Hepatocyte (in vitro differentiated cells): Measurements from ENCODE around the gene PLXNA2. TPM values are rescaled to one million over a fixed set of nuclear protein-coding genes. Genes with fewer than 3 reads are reported as not detected.

Experiments used
- DNase-seq: peaks from one replicate; pipeline ENCODE4 v3.0.0-alpha.2; 2016; ENCODE audit warnings: low spot score
- H2AFZ ChIP-seq: fragments of 200-600 bp; sonication (generic); 2 replicates; pipeline ENCODE4 v1.6.0; 2016; ENCODE audit warnings: antibody characterized with exemption, mild to moderate bottlenecking
- H3K27ac ChIP-seq: fragments of 200-600 bp; sonication (generic); 2 replicates; pipeline ENCODE4 v1.5.1; 2016; ENCODE audit warnings: mild to moderate bottlenecking
- H3K27me3 ChIP-seq: fragments of 200-600 bp; sonication (generic); 2 replicates; pipeline ENCODE4 v1.6.1; 2016
- H3K36me3 ChIP-seq: fragments of 200-600 bp; sonication (generic); replicated peaks from 2 replicates; pipeline ENCODE4 v1.5.1; 2016; ENCODE audit warnings: low read depth; ENCODE audit not compliant: insufficient read depth
- H3K4me1 ChIP-seq: fragments of 200-600 bp; sonication (generic); 2 replicates; pipeline ENCODE4 v1.5.1; 2016; ENCODE audit warnings: mild to moderate bottlenecking, moderate library complexity; ENCODE audit not compliant: insufficient read depth
- H3K4me2 ChIP-seq: fragments of 200-600 bp; sonication (generic); 2 replicates; pipeline ENCODE4 v1.6.0; 2016
- H3K4me3 ChIP-seq: fragments of 200-600 bp; sonication (generic); 2 replicates; pipeline ENCODE4 v1.5.1; 2016; ENCODE audit warnings: mild to moderate bottlenecking
- H3K79me2 ChIP-seq: fragments of 200-600 bp; sonication (generic); 2 replicates; pipeline ENCODE4 v1.6.0; 2017; ENCODE audit warnings: mild to moderate bottlenecking
- H3K9me2 ChIP-seq: fragments of 200-600 bp; sonication (generic); replicated peaks from 2 replicates; pipeline ENCODE4 v1.6.0; 2017; ENCODE audit warnings: mild to moderate bottlenecking; ENCODE audit not compliant: insufficient read depth
- H3K9me3 ChIP-seq: fragments of 200-600 bp; sonication (generic); 2 replicates; pipeline ENCODE4 v1.5.1; 2016; ENCODE audit warnings: low read depth, mild to moderate bottlenecking
- H4K20me1 ChIP-seq: fragments of 200-600 bp; sonication (generic); 2 replicates; pipeline ENCODE4 v1.6.0; 2016; ENCODE audit warnings: mild to moderate bottlenecking; ENCODE audit not compliant: insufficient read depth, poor library complexity, severe bottlenecking
- EZH2 ChIP-seq: fragments of 200-600 bp; sonication (generic); IDR thresholded peaks from 2 replicates; pipeline ENCODE4 v1.6.1; 2016; ENCODE audit warnings: antibody characterized with exemption, mild to moderate bottlenecking, borderline replicate concordance
- EZH2phosphoT487 ChIP-seq: fragments of 200-600 bp; sonication (generic); IDR thresholded peaks from one replicate; pipeline ENCODE4 v1.6.1; 2018; ENCODE audit warnings: antibody characterized with exemption, mild to moderate bottlenecking, low read depth, moderate library complexity; ENCODE audit not compliant: unreplicated experiment, severe bottlenecking
- WGBS: methylation state at CpG from one replicate; pipeline ENCODE4 v1.1.6; 2016; ENCODE audit warnings: low lambda C conversion rate; ENCODE audit errors: missing lambda C conversion rate; 5-methylcytosine and 5-hydroxymethylcytosine counted together
- polyA plus RNA-seq: library from polyadenylated mRNA; unstranded; fragments of >200 nt; fragmentation: Nextera tagmentation; extraction: Ambion mirVana; gene quantifications from 2 replicates; pipeline ENCODE4 v1.2.1, GENCODE V29; 2016
- total RNA-seq: library from RNA; depleted of rRNA; stranded (reverse); fragments of >200 nt; gene quantifications from 2 replicates; pipeline ENCODE4 v1.2.3, GENCODE V29; 2014
- TF ChIP-seq, protein P1 (sequence below): fragments of 200-600 bp; sonication (generic); IDR thresholded peaks from 2 replicates; pipeline ENCODE4 v1.5.1; 2016; ENCODE audit warnings: antibody characterized with exemption, mild to moderate bottlenecking; ENCODE audit not compliant: poor library complexity

Gene PLXNA2
- total and polyA plus RNA-seq, 2 experiments from 2014 or later, result 9.8 to 13.1 TPM

GRCh38 chr1:207990455-207990854 lies 253.7 kb downstream of the PLXNA2 start:
- no peaks in the 10 kb centered on the region for H4K20me1 ChIP-seq
- H3K4me2 ChIP-seq, result no peak overlapping the region
- H3K27me3 ChIP-seq, result peaks cover 3% of the 10 kb centered on the region
- no peaks in the 10 kb centered on the region for H3K4me1 ChIP-seq
- no peaks in the 10 kb centered on the region for H3K36me3 ChIP-seq
- no peak overlapping the region for H2AFZ ChIP-seq
- no peaks in the 10 kb centered on the region for H3K9me2 ChIP-seq
- no peak overlapping the region for H3K27ac ChIP-seq
- no peaks in the 10 kb centered on the region for H3K79me2 ChIP-seq
- TF ChIP-seq EZH2phosphoT487 (no peak), EZH2 (no peak)
- TF ChIP-seq, protein P1, sequence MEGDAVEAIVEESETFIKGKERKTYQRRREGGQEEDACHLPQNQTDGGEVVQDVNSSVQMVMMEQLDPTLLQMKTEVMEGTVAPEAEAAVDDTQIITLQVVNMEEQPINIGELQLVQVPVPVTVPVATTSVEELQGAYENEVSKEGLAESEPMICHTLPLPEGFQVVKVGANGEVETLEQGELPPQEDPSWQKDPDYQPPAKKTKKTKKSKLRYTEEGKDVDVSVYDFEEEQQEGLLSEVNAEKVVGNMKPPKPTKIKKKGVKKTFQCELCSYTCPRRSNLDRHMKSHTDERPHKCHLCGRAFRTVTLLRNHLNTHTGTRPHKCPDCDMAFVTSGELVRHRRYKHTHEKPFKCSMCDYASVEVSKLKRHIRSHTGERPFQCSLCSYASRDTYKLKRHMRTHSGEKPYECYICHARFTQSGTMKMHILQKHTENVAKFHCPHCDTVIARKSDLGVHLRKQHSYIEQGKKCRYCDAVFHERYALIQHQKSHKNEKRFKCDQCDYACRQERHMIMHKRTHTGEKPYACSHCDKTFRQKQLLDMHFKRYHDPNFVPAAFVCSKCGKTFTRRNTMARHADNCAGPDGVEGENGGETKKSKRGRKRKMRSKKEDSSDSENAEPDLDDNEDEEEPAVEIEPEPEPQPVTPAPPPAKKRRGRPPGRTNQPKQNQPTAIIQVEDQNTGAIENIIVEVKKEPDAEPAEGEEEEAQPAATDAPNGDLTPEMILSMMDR, result no peak
- WGBS, result 98% methylated on average over 5 of the region's 5 CpGs
- H3K4me3 ChIP-seq, result no peak overlapping the region
- H3K9me3 ChIP-seq, result no peaks in the 10 kb centered on the region
- no peak for DNase-seq

DNA sequence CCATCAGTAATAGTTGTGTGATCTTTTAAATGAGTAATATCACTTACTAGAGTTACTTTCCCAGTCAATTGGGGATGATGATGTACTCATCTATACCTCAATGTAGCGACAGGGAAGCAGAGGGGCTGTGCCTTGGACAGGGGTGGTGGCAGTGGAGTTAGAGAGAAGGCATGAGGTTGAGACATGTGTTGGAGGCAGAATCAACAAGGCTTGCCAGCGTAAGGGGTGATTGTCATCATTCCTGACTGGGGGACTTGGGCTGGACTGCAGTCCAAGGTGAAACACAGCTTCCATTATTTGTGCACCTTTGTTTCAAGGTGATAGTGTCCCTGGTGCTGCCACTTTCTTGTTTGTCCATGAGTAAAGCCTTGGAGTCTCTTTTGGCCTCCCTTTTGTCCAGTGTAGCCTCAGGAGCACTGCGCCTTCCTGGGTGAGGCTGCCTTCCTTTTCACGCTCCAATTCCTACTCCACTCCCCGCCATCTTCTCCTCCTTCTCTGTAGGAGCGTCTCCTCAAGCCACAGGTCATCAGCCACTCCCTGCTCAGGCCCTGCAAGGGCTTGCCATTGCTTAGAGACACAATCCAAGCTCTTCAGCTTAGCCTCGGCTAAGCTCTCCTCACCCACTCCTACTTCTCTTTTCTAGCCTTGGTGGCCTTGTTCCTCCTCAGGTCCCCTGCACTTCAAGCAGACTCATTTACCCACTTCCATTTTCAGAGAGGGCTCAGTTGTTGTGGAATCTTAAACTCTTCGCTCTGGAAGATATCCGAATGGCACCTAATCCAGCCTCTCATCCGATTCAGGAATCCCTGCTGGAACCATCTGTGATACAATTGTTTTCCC lies 255.6 kb downstream of the PLXNA2 start:
- Histone ChIP-seq H3K4me2 (no peak overlapping the region), H2AFZ (no peak overlapping the region), H3K27me3 (no peaks in the 10 kb centered on the region), H3K27ac (no peak overlapping the region), H3K79me2 (no peaks in the 10 kb centered on the region), H3K36me3 (no peaks in the 10 kb centered on the region), H4K20me1 (no peaks in the 10 kb centered on the region), H3K9me2 (no peaks in the 10 kb centered on the region), H3K9me3 (no peaks in the 10 kb centered on the region), H3K4me3 (no peak overlapping the region), H3K4me1 (no peaks in the 10 kb centered on the region)
- WGBS, result 92% methylated on average over 10 of the region's 10 CpGs
- TF ChIP-seq EZH2 (no peak), EZH2phosphoT487 (no peak)
- DNase-seq, result no peak

DNA sequence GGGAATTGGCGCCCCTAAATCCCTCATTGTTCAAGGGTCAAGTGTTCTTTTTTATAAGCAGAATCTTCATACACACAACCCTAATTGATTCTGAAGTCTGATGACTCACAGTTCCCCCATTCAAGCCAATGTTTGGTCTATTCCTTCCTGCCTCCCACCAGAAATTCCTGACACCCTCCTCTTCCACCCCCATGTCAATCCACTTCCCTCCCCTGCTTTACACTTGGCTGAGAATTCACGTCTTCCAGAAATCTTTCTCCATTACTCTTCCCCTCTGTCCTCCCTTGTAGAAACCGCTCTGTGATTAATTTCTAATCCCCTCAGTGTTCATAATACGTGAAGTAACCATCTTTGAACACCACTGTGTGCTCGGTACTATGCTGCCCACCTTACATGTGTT lies 257.0 kb downstream of the PLXNA2 start:
- Histone ChIP-seq H2AFZ (no peak overlapping the region), H3K4me2 (no peak overlapping the region), H3K27ac (no peak overlapping the region), H3K4me3 (no peak overlapping the region), H3K27me3 (peaks cover 5% of the 10 kb centered on the region), H4K20me1 (no peaks in the 10 kb centered on the region), H3K4me1 (no peaks in the 10 kb centered on the region), H3K9me2 (no peaks in the 10 kb centered on the region), H3K36me3 (no peaks in the 10 kb centered on the region), H3K9me3 (no peaks in the 10 kb centered on the region), H3K79me2 (no peaks in the 10 kb centered on the region)
- TF ChIP-seq EZH2 (no peak), EZH2phosphoT487 (no peak)
- TF ChIP-seq, protein P1, result no peak
- WGBS, result 79% methylated on average over 5 of the region's 5 CpGs
- no peak for DNase-seq

DNA sequence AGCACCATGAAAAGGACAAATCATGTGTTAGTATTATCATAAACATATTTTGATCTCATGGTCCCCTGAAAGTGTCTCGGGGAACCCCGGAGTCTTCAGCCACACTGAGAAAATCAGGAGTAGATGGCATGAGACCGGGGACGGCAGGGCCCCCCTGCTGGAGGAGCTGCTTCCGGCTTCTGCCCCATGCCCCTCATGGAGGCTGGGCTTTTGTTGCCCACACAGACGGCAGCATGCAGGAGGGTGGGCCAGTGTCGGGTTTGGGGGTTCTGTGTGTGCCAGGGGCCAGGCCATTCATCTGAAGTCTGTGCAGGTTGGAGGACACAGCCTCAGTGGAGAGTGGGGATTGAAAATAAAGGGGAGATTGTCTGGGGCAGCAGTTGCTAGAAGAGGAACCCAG lies 258.2 kb downstream of the PLXNA2 start:
- no peak overlapping the region for H2AFZ ChIP-seq
- H3K27ac ChIP-seq, result no peak overlapping the region
- DNase-seq, result no peak
- no peaks in the 10 kb centered on the region for H3K9me2 ChIP-seq
- no peaks in the 10 kb centered on the region for H3K9me3 ChIP-seq
- H3K4me2 ChIP-seq, result no peak overlapping the region
- no peaks in the 10 kb centered on the region for H3K36me3 ChIP-seq
- H3K4me3 ChIP-seq, result no peak overlapping the region
- peaks cover 7% of the 10 kb centered on the region for H3K27me3 ChIP-seq
- H3K79me2 ChIP-seq, result no peaks in the 10 kb centered on the region
- 97% methylated on average over 7 of the region's 7 CpGs for WGBS
- H3K4me1 ChIP-seq, result no peaks in the 10 kb centered on the region
- TF ChIP-seq EZH2phosphoT487 (no peak), EZH2 (no peak)
- TF ChIP-seq, protein P1, result no peak
- no peaks in the 10 kb centered on the region for H4K20me1 ChIP-seq
